H7 (cell line): ENCODE data around the gene SLC24A3. TPM values are rescaled to one million over a fixed set of nuclear protein-coding genes. Genes with fewer than 3 reads are reported as not detected.

Experiments
- DNase-seq: peaks from one replicate; pipeline ENCODE4 v3.0.0; 2012
- H3K27me3 ChIP-seq: 2 replicates; pipeline ENCODE4 v1.6.0; 2011; ENCODE audit warnings: mild to moderate bottlenecking, low read length; ENCODE audit not compliant: control insufficient read depth, insufficient read depth
- H3K36me3 ChIP-seq: replicated peaks from 2 replicates; pipeline ENCODE4 v1.5.1; 2011; ENCODE audit warnings: low read length; ENCODE audit not compliant: control insufficient read depth, insufficient read depth
- H3K4me3 ChIP-seq: 2 replicates; pipeline ENCODE4 v1.5.1; 2011; ENCODE audit warnings: low read depth, mild to moderate bottlenecking, control low read depth, low read length, moderate library complexity; ENCODE audit not compliant: insufficient read depth
- total RNA-seq: library from RNA; depleted of rRNA; stranded (reverse); fragments of >200 nt; shearing (Covaris generic); gene quantifications from 2 replicates; pipeline ENCODE4 v1.2.3, GENCODE V29; 2014

The SLC24A3 gene
- total RNA-seq, 1 experiment from 2014 or later, result 0.48 TPM

GRCh38 chr20:19429538-19429937 lies 217.1 kb downstream of the SLC24A3 start:
- no peak overlapping the region for H3K4me3 ChIP-seq
- H3K27me3 ChIP-seq, result no peaks in the 10 kb centered on the region
- DNase-seq, result no peak
- no peaks in the 10 kb centered on the region for H3K36me3 ChIP-seq

GRCh38 chr20:19430641-19431315 lies 218.3 kb downstream of the SLC24A3 start:
- no peak for DNase-seq
- Histone ChIP-seq H3K27me3 (no peaks in the 10 kb centered on the region), H3K4me3 (no peak overlapping the region), H3K36me3 (no peaks in the 10 kb centered on the region)

- no peaks in the 10 kb centered on the region for H3K36me3 ChIP-seq
- DNase-seq, result no peak
- no peak overlapping the region for H3K4me3 ChIP-seq
- H3K27me3 ChIP-seq, result no peaks in the 10 kb centered on the region
These were observed 218.9 kb downstream of the SLC24A3 start for GRCh38 chr20:19431316-19431700.

- no peak for DNase-seq
- no peaks in the 10 kb centered on the region for H3K27me3 ChIP-seq
- no peak overlapping the region for H3K4me3 ChIP-seq
- no peaks in the 10 kb centered on the region for H3K36me3 ChIP-seq
These were observed 219.5 kb downstream of the SLC24A3 start for GRCh38 chr20:19431906-19432305.

GRCh38 chr20:19433371-19434350 lies 221.2 kb downstream of the SLC24A3 start:
- H3K27me3 ChIP-seq, result no peaks in the 10 kb centered on the region
- DNase-seq, result no peak
- no peak overlapping the region for H3K4me3 ChIP-seq
- H3K36me3 ChIP-seq, result no peaks in the 10 kb centered on the region

GRCh38 chr20:19435316-19435715 lies 222.9 kb downstream of the SLC24A3 start:
- H3K4me3 ChIP-seq, result no peak overlapping the region
- no peaks in the 10 kb centered on the region for H3K36me3 ChIP-seq
- no peaks in the 10 kb centered on the region for H3K27me3 ChIP-seq
- no peak for DNase-seq

- no peaks in the 10 kb centered on the region for H3K36me3 ChIP-seq
- H3K27me3 ChIP-seq, result no peaks in the 10 kb centered on the region
- H3K4me3 ChIP-seq, result no peak overlapping the region
- DNase-seq, result no peak
These were observed 223.4 kb downstream of the SLC24A3 start for GRCh38 chr20:19435821-19436220.

GRCh38 chr20:19438488-19438887 lies 226.0 kb downstream of the SLC24A3 start:
- Histone ChIP-seq H3K36me3 (no peaks in the 10 kb centered on the region), H3K27me3 (no peaks in the 10 kb centered on the region), H3K4me3 (no peak overlapping the region)
- no peak for DNase-seq

GRCh38 chr20:19440660-19441527 lies 228.5 kb downstream of the SLC24A3 start:
- Histone ChIP-seq H3K36me3 (no peaks in the 10 kb centered on the region), H3K27me3 (no peaks in the 10 kb centered on the region), H3K4me3 (no peak overlapping the region)
- no peak for DNase-seq

GRCh38 chr20:19446246-19446645 lies 233.8 kb downstream of the SLC24A3 start:
- no peaks in the 10 kb centered on the region for H3K36me3 ChIP-seq
- no peaks in the 10 kb centered on the region for H3K27me3 ChIP-seq
- no peak overlapping the region for H3K4me3 ChIP-seq
- DNase-seq, result no peak

- Histone ChIP-seq H3K36me3 (no peaks in the 10 kb centered on the region), H3K4me3 (no peak overlapping the region), H3K27me3 (no peaks in the 10 kb centered on the region)
- DNase-seq, result no peak
These were observed 236.2 kb downstream of the SLC24A3 start for GRCh38 chr20:19448632-19449031.

GRCh38 chr20:19449051-19449450 lies 236.6 kb downstream of the SLC24A3 start:
- H3K4me3 ChIP-seq, result no peak overlapping the region

GRCh38 chr20:19451231-19451922 lies 238.9 kb downstream of the SLC24A3 start:
- Histone ChIP-seq H3K36me3 (no peaks in the 10 kb centered on the region), H3K27me3 (no peaks in the 10 kb centered on the region), H3K4me3 (no peak overlapping the region)
- no peak for DNase-seq

More at GRCh38 chr20:19449051-19449450, 236.6 kb downstream of the SLC24A3 start:
- H3K27me3 ChIP-seq, result no peaks in the 10 kb centered on the region
- H3K36me3 ChIP-seq, result no peaks in the 10 kb centered on the region
- no peak for DNase-seq

- Histone ChIP-seq H3K27me3 (no peaks in the 10 kb centered on the region), H3K36me3 (no peaks in the 10 kb centered on the region), H3K4me3 (no peak overlapping the region)
- no peak for DNase-seq
These were observed 239.5 kb downstream of the SLC24A3 start for GRCh38 chr20:19451923-19452295.
